ENCODE results near the gene MAP1B. TPM values are rescaled to one million over a fixed set of nuclear protein-coding genes. Genes with fewer than 3 reads are reported as not detected.

Gene MAP1B
- total RNA-seq, 1 experiment from 2014 or later, result 8.9 TPM

DNA sequence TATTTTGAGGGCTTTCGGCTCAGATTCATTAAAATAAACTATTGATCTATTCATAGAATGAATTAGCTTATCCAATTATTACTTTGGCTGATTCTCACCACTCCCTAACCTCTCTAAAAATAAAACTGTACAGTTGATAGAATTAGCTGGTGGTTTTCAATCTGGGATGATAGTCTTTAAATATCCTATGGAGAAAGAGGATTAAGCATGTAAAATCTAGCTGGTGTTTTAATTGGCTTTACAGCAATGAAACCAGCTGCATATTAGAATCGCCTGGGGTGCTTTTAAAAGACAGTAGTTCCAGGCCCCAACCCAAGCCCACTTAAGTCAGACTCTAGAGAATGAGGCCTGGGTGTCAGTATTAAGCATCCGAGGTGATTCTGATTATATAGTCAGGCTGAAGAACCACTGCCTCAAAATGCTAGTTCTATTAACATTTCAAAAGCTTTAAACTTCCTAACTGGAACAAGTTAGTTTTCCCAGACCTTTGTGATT, 95.1 kb downstream of the MAP1B start:
- H3K4me1 ChIP-seq (ENCODE audit: control insufficient read depth in 1 of 2, insufficient read depth in 2 of 2, low read length in 2 of 2), result peaks cover 0 to 7% of the 10 kb centered on the region in 2 experiments; a peak in 1 of 4 replicates
- H3K4me2 ChIP-seq (ENCODE audit: low read length), result no peak overlapping the region
- ChIA-PET POLR2A (no interaction called here), RAD21 (ENCODE audit: low non-redundant PET in 1 of 2, low total read pairs in 2 of 2, uncharacterized antibody in 2 of 2, unreplicated experiment in 2 of 2) (no interaction called here), CTCF (no interaction called here)
- ATAC-seq, result no peak
- no peak overlapping the region for H3K9ac ChIP-seq (ENCODE audit: low read length)
- H3K79me2 ChIP-seq (ENCODE audit: insufficient read depth, low read length), result no peaks in the 10 kb centered on the region
- no peak overlapping the region for H3K4me3 ChIP-seq (replicated peaks in 1 of 2; ENCODE audit: low read depth in 1 of 2, low read length in 2 of 2)
- H3K27me3 ChIP-seq (ENCODE audit: insufficient read depth, low read length), result no peaks in the 10 kb centered on the region
- H3K27ac ChIP-seq (ENCODE audit: low read depth, low read length), result no peak overlapping the region
- TF ChIP-seq FOSL1 (IDR thresholded peaks at IDR 0.05; ENCODE audit: low read depth), result no peak
- TF ChIP-seq EGR1 (IDR thresholded peaks at IDR 0.05; ENCODE audit: low read depth), result no peak
- no peak for TF ChIP-seq SP1 (IDR thresholded peaks at IDR 0.05; ENCODE audit: low read depth)
- TF ChIP-seq, protein P1, sequence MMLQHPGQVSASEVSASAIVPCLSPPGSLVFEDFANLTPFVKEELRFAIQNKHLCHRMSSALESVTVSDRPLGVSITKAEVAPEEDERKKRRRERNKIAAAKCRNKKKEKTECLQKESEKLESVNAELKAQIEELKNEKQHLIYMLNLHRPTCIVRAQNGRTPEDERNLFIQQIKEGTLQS (IDR thresholded peaks at IDR 0.05), result no peak
- TF ChIP-seq, protein P2, sequence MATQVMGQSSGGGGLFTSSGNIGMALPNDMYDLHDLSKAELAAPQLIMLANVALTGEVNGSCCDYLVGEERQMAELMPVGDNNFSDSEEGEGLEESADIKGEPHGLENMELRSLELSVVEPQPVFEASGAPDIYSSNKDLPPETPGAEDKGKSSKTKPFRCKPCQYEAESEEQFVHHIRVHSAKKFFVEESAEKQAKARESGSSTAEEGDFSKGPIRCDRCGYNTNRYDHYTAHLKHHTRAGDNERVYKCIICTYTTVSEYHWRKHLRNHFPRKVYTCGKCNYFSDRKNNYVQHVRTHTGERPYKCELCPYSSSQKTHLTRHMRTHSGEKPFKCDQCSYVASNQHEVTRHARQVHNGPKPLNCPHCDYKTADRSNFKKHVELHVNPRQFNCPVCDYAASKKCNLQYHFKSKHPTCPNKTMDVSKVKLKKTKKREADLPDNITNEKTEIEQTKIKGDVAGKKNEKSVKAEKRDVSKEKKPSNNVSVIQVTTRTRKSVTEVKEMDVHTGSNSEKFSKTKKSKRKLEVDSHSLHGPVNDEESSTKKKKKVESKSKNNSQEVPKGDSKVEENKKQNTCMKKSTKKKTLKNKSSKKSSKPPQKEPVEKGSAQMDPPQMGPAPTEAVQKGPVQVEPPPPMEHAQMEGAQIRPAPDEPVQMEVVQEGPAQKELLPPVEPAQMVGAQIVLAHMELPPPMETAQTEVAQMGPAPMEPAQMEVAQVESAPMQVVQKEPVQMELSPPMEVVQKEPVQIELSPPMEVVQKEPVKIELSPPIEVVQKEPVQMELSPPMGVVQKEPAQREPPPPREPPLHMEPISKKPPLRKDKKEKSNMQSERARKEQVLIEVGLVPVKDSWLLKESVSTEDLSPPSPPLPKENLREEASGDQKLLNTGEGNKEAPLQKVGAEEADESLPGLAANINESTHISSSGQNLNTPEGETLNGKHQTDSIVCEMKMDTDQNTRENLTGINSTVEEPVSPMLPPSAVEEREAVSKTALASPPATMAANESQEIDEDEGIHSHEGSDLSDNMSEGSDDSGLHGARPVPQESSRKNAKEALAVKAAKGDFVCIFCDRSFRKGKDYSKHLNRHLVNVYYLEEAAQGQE (IDR thresholded peaks at IDR 0.05; ENCODE audit: low read depth), result no peak
- TF ChIP-seq ELF1 (IDR thresholded peaks at IDR 0.05; ENCODE audit: borderline replicate concordance, low read depth), result no peak
- no peak for TF ChIP-seq POLR2AphosphoS5 (IDR thresholded peaks at IDR 0.05; ENCODE audit: low read depth, low read length)
- TF ChIP-seq EZH2phosphoT487 (IDR thresholded peaks at IDR 0.05; ENCODE audit: borderline replicate concordance), result no peak
- TF ChIP-seq SRF (IDR thresholded peaks at IDR 0.05; ENCODE audit: low read depth), result no peak
- no peak for TF ChIP-seq EZH2 (IDR thresholded peaks at IDR 0.05)
- H3K9me2 ChIP-seq (ENCODE audit: insufficient read depth), result no peaks in the 10 kb centered on the region
- no peak for DNase-seq (ENCODE audit: low read depth, low spot score)
- H3K36me3 ChIP-seq (ENCODE audit: control insufficient read depth in 1 of 2, insufficient read depth in 2 of 2, low read length in 2 of 2), result no peaks in the 10 kb centered on the region
- H4K20me1 ChIP-seq (ENCODE audit: insufficient read depth), result no peaks in the 10 kb centered on the region
- H2AFZ ChIP-seq (ENCODE audit: low read depth, low read length, poor library complexity, severe bottlenecking), result no peak overlapping the region
- no peaks in the 10 kb centered on the region for H3K9me3 ChIP-seq (ENCODE audit: control insufficient read depth in 1 of 2, insufficient read depth in 1 of 2, low read depth in 1 of 2, low read length in 2 of 2)
- intact Hi-C loops (cut with micrococcal nuclease), result no loop called here
- BruUV-seq (replicated peaks), result no TSS peak
